WTC11 (cell line): ENCODE measurements around the gene PRR22. TPM values are rescaled to one million over a fixed set of nuclear protein-coding genes. Genes with fewer than 3 reads are reported as not detected.

ENCODE experiments used
- CBFB ChIP-seq: sonication (generic); formaldehyde crosslinking; IDR thresholded peaks from 2 replicates; pipeline ENCODE4 v1.8.1; 2022; ENCODE audit warnings: mild to moderate bottlenecking, low read depth, missing genetic modification reagents
- CDX4 ChIP-seq: fragments of 250-450 bp; sonication (Bioruptor Pico); IDR thresholded peaks from 2 replicates; pipeline ENCODE4 v1.9.0; 2021; ENCODE audit warnings: moderate library complexity, mild to moderate bottlenecking, inconsistent platforms, borderline replicate concordance
- CREM ChIP-seq: sonication (generic); formaldehyde crosslinking; IDR thresholded peaks from 2 replicates; pipeline ENCODE4 v1.8.1; 2022; ENCODE audit warnings: mild to moderate bottlenecking, missing genetic modification reagents, moderate library complexity
- EMX1 ChIP-seq: fragments of 250-450 bp; sonication (Bioruptor Pico); IDR thresholded peaks from 2 replicates; pipeline ENCODE4 v1.8.0; 2021; ENCODE audit warnings: mild to moderate bottlenecking
- ERG ChIP-seq: fragments of 250-450 bp; sonication (Bioruptor Pico); IDR thresholded peaks from 2 replicates; pipeline ENCODE4 v1.8.0; 2021; ENCODE audit warnings: mild to moderate bottlenecking
- JUN ChIP-seq: sonication (generic); formaldehyde crosslinking; IDR thresholded peaks from 2 replicates; pipeline ENCODE4 v1.8.0; 2023; ENCODE audit warnings: mild to moderate bottlenecking, missing genetic modification reagents
- MYBL2 ChIP-seq: sonication (generic); formaldehyde crosslinking; IDR thresholded peaks from 2 replicates; pipeline ENCODE4 v1.8.1; 2023; ENCODE audit warnings: mild to moderate bottlenecking, moderate library complexity, missing genetic modification reagents
- NR3C1 ChIP-seq: sonication (generic); formaldehyde crosslinking; conservative IDR thresholded peaks from 2 replicates; pipeline ENCODE4 v1.8.1; 2023; ENCODE audit warnings: low read depth, mild to moderate bottlenecking, missing genetic modification reagents
- OVOL2 ChIP-seq: fragments of 250-450 bp; sonication (Bioruptor Pico); IDR thresholded peaks from 2 replicates; pipeline ENCODE4 v1.9.0; 2021; ENCODE audit warnings: mild to moderate bottlenecking, borderline replicate concordance
- RELA ChIP-seq: sonication (generic); formaldehyde crosslinking; IDR thresholded peaks from 2 replicates; pipeline ENCODE4 v1.8.1; 2022; ENCODE audit warnings: missing genetic modification reagents, mild to moderate bottlenecking, borderline replicate concordance
- SMAD3 ChIP-seq: sonication (generic); formaldehyde crosslinking; IDR thresholded peaks from 2 replicates; pipeline ENCODE4 v1.8.0; 2022; ENCODE audit warnings: missing genetic modification reagents, mild to moderate bottlenecking, borderline replicate concordance
- SMAD4 ChIP-seq: sonication (generic); formaldehyde crosslinking; IDR thresholded peaks from 2 replicates; pipeline ENCODE4 v1.8.0; 2022; ENCODE audit warnings: mild to moderate bottlenecking, missing genetic modification reagents
- SOX15 ChIP-seq: fragments of 250-450 bp; sonication (Bioruptor Pico); IDR thresholded peaks from 2 replicates; pipeline ENCODE4 v1.9.0; 2021; ENCODE audit warnings: mild to moderate bottlenecking
- TCF7 ChIP-seq: sonication (generic); formaldehyde crosslinking; IDR thresholded peaks from 2 replicates; pipeline ENCODE4 v1.8.0; 2022; ENCODE audit warnings: mild to moderate bottlenecking, low read depth, missing genetic modification reagents, moderate library complexity
- TEAD1 ChIP-seq: sonication (generic); formaldehyde crosslinking; IDR thresholded peaks from 2 replicates; pipeline ENCODE4 v1.8.0; 2022; ENCODE audit warnings: mild to moderate bottlenecking, missing genetic modification reagents
- ZBTB43 ChIP-seq: sonication (generic); formaldehyde crosslinking; IDR thresholded peaks from 2 replicates; pipeline ENCODE4 v1.8.1; 2023; ENCODE audit warnings: mild to moderate bottlenecking, missing genetic modification reagents
- ZMAT4 ChIP-seq: fragments of 250-450 bp; sonication (Bioruptor Pico); IDR thresholded peaks from 2 replicates; pipeline ENCODE4 v1.9.0; 2021; ENCODE audit warnings: mild to moderate bottlenecking
- ZNF263 ChIP-seq: sonication (generic); formaldehyde crosslinking; IDR thresholded peaks from 2 replicates; pipeline ENCODE4 v1.8.1; 2022; ENCODE audit warnings: low read depth, mild to moderate bottlenecking, moderate library complexity, missing genetic modification reagents
- ZNF532 ChIP-seq: fragments of 250-450 bp; sonication (Bioruptor Pico); IDR thresholded peaks from 2 replicates; pipeline ENCODE4 v1.9.0; 2021; ENCODE audit warnings: mild to moderate bottlenecking, borderline replicate concordance
- ZNF671 ChIP-seq: fragments of 250-450 bp; sonication (Bioruptor Pico); IDR thresholded peaks from 2 replicates; pipeline ENCODE4 v1.8.0; 2021; ENCODE audit warnings: mild to moderate bottlenecking
- total RNA-seq: library from RNA; stranded (reverse); gene quantifications from 3 replicates; pipeline ENCODE4 v1.2.3, GENCODE V29; 2021
- TF ChIP-seq, protein P1 (sequence below): fragments of 250-450 bp; sonication (Bioruptor Pico); IDR thresholded peaks from 2 replicates; pipeline ENCODE4 v2.1.2; 2022; ENCODE audit warnings: mild to moderate bottlenecking, moderate library complexity
- TF ChIP-seq, protein P2 (sequence below): sonication (generic); formaldehyde crosslinking; IDR thresholded peaks from 2 replicates; pipeline ENCODE4 v1.8.0; 2022; ENCODE audit warnings: mild to moderate bottlenecking, missing genetic modification reagents
- TF ChIP-seq, protein P3 (sequence below): fragments of 250-450 bp; sonication (Bioruptor Pico); conservative IDR thresholded peaks from 2 replicates; pipeline ENCODE4 v1.9.0; 2021; ENCODE audit warnings: mild to moderate bottlenecking
- TF ChIP-seq, protein P4 (sequence below): sonication (generic); formaldehyde crosslinking; IDR thresholded peaks from 2 replicates; pipeline ENCODE4 v1.8.0; 2022; ENCODE audit warnings: mild to moderate bottlenecking, missing genetic modification reagents

PRR22 gene
- total RNA-seq, 1 experiment from 2014 or later: 3.3 TPM

- no peak for TF ChIP-seq ZNF532 (CRISPR knock-in tag)
- TF ChIP-seq, protein P1, sequence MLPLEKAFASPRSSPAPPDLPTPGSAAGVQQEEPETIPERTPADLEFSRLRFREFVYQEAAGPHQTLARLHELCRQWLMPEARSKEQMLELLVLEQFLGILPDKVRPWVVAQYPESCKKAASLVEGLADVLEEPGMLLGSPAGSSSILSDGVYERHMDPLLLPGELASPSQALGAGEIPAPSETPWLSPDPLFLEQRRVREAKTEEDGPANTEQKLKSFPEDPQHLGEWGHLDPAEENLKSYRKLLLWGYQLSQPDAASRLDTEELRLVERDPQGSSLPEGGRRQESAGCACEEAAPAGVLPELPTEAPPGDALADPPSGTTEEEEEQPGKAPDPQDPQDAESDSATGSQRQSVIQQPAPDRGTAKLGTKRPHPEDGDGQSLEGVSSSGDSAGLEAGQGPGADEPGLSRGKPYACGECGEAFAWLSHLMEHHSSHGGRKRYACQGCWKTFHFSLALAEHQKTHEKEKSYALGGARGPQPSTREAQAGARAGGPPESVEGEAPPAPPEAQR (CRISPR knock-in tag): no peak
- TF ChIP-seq TEAD1 (CRISPR knock-in tag): no peak
- TF ChIP-seq ZMAT4: no peak
- TF ChIP-seq RELA (CRISPR knock-in tag): no peak
- no peak for TF ChIP-seq ZNF671 (CRISPR knock-in tag)
- TF ChIP-seq OVOL2: no peak
- TF ChIP-seq, protein P2, sequence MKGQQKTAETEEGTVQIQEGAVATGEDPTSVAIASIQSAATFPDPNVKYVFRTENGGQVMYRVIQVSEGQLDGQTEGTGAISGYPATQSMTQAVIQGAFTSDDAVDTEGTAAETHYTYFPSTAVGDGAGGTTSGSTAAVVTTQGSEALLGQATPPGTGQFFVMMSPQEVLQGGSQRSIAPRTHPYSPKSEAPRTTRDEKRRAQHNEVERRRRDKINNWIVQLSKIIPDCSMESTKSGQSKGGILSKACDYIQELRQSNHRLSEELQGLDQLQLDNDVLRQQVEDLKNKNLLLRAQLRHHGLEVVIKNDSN (CRISPR knock-in tag): peak; percentile 0; the same call in 1 of the 2 replicates
- TF ChIP-seq JUN: no peak
- no peak; the same call in none of the 2 replicates for TF ChIP-seq TCF7 (CRISPR knock-in tag)
- no peak for TF ChIP-seq ERG (CRISPR knock-in tag)
- TF ChIP-seq, protein P3, sequence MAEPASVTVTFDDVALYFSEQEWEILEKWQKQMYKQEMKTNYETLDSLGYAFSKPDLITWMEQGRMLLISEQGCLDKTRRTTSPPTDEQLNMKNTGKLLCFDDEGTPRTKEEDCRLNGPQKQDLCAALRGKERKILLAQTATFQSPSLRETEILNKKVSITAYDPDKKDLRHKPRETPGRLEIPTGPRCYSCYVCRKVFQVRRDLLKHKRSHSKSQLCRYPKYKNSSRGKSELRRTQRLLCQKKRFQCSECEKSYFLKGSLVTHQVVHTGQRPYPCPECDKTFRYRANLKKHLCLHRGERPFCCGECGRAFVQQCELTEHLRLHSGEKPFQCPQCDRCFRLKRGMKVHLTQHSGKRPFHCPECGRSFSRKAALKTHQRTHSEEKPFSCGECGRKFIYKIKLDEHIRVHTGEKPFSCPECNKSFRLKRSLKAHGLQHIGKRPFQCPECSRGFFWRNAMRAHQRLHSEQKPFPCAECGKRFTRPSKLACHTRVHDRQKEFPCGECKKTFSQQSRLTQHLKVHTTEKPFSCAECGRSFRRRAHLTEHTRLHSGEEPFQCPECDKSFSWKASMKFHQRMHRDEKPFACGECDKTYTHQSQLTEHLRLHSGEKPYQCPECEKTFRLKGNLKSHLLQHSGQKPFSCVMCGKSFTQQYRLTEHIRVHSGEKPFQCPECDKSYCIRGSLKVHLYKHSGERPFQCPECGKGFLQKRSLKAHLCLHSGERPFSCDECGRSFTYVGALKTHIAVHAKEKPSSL (CRISPR knock-in tag): no peak
- TF ChIP-seq NR3C1 (CRISPR knock-in tag): no peak
- no peak for TF ChIP-seq SMAD4 (CRISPR knock-in tag)
- TF ChIP-seq ZNF263 (CRISPR knock-in tag): peak; percentile 73; the same call in 1 of the 2 replicates
- no peak for TF ChIP-seq MYBL2
- peak; percentile 95 for TF ChIP-seq ZBTB43 (CRISPR knock-in tag)
- TF ChIP-seq CDX4 (CRISPR knock-in tag): no peak
- no peak for TF ChIP-seq EMX1 (CRISPR knock-in tag)
- TF ChIP-seq, protein P4, sequence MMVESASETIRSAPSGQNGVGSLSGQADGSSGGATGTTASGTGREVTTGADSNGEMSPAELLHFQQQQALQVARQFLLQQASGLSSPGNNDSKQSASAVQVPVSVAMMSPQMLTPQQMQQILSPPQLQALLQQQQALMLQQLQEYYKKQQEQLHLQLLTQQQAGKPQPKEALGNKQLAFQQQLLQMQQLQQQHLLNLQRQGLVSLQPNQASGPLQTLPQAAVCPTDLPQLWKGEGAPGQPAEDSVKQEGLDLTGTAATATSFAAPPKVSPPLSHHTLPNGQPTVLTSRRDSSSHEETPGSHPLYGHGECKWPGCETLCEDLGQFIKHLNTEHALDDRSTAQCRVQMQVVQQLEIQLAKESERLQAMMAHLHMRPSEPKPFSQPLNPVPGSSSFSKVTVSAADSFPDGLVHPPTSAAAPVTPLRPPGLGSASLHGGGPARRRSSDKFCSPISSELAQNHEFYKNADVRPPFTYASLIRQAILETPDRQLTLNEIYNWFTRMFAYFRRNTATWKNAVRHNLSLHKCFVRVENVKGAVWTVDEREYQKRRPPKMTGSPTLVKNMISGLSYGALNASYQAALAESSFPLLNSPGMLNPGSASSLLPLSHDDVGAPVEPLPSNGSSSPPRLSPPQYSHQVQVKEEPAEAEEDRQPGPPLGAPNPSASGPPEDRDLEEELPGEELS (CRISPR knock-in tag): peak; percentile 92
- peak; percentile 81; the same call in 1 of the 2 replicates for TF ChIP-seq SMAD3 (CRISPR knock-in tag)
- TF ChIP-seq SOX15 (CRISPR knock-in tag): no peak
- TF ChIP-seq CREM (CRISPR knock-in tag): 0 out of 2 replicates have a peak, but pooled peaks have one; percentile 38
- no peak for TF ChIP-seq CBFB (CRISPR knock-in tag)
Observed at GRCh38 chr19:5803752-5804515, 19.4 kb upstream of the PRR22 start (continued).
